ENCODE measurements around the gene MYLK.

Gene MYLK

GRCh38 chr3:123679712-123680386, 204.3 kb downstream of the MYLK start:
- DNase-seq: no peak

- DNase-seq: no peak
Observed at GRCh38 chr3:123678108-123678511, 206.0 kb downstream of the MYLK start.

- DNase-seq: no peak
Observed at GRCh38 chr3:123672429-123673146, 211.5 kb downstream of the MYLK start.

DNA sequence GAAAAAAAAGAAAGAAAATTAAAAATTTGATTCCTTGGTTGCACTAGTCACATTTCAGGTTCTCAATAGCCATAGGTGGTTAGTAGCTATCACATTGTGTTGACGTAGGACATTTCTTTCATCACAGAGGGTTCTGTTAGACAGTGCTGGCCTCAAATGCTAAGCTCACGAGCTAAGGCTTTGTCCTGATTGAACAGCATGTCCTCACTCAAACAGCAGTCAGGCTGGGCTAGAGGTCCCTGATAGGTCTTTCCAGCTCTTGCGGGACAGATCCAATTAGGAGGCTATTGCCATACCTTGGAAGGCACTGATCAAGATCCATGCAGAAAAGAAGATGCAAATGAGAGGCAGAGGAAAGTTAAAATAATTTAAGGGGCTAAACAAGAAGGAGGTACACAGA, 213.4 kb downstream of the MYLK start:
- DNase-seq: no peak

GRCh38 chr3:123668906-123669305, 215.2 kb downstream of the MYLK start:
- no peak for DNase-seq

DNA sequence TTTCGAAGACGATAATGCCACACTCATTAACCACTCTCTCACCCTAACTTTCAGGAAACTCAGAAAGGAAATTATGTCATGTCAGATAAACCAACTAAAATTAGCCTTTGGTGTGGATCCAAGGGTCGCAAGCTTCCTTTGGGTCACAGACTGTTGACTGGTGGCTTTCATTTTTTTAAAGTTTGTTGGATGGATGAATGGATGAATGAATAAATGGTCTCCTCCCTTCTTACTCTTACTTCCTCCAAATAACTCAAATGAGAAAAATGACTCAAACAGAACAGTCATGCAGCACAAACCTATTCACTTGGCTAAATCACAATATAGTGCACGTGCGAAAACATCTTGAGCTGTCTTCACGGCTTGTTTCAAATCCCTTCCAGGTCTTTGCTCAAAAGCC, 216.3 kb downstream of the MYLK start:
- no peak for DNase-seq

DNA sequence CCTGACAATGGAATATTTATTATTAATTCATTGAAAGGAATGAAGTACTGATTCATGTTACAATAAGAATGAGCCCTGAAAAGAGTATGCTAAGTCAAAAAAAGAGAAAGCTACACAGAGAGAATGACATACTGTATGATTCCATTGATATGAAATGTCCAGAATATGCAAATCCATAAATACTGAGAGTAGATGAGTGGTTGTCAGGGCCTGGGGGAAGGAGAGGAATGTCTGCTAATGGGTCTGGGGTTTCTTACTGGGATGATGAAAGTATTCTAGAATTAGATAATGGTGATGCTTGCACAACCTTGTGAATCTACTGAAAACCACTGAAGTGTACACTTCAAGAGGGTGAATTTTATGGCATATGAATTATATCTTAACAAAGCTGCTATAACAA, 219.4 kb downstream of the MYLK start:
- no peak for DNase-seq

GRCh38 chr3:123663977-123664376, 220.2 kb downstream of the MYLK start:
- no peak for DNase-seq

- DNase-seq: no peak
Observed at GRCh38 chr3:123661973-123662372, 222.2 kb downstream of the MYLK start.

GRCh38 chr3:123660900-123661299, 223.2 kb downstream of the MYLK start:
- DNase-seq: peak in 46 of 56 donors; percentile 21 to 85 (median 62)

GRCh38 chr3:123660141-123660675, 223.9 kb downstream of the MYLK start:
- DNase-seq: no peak

GRCh38 chr3:123658852-123659206, 225.3 kb downstream of the MYLK start:
- DNase-seq: peak in 19 of 56 donors; percentile 9 to 61 (median 33)

GRCh38 chr3:123658118-123658851, 225.8 kb downstream of the MYLK start:
- DNase-seq: peak in 22 of 56 donors; percentile 7 to 62 (median 32)

DNA sequence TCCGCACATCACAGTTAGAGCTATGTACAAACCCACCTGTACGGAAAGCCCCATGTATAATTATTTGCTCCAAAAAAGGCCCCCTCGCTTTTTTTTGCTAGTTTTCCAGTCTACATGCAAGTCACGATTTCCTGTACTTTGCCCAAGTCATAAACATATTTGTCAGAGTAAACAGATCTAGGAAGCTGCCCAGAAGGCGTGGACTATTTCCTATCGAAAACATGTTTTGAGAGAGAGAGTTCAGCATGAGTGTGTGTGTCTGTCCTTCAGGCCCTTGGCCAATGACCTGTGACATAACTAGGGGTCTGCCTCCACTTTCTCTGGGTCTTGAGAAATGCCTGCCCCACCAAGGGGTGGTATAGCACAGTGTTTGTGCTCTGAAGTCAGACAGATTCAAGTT, 226.6 kb downstream of the MYLK start:
- DNase-seq: no peak

GRCh38 chr3:123657111-123657510, 227.0 kb downstream of the MYLK start:
- DNase-seq: no peak

DNA sequence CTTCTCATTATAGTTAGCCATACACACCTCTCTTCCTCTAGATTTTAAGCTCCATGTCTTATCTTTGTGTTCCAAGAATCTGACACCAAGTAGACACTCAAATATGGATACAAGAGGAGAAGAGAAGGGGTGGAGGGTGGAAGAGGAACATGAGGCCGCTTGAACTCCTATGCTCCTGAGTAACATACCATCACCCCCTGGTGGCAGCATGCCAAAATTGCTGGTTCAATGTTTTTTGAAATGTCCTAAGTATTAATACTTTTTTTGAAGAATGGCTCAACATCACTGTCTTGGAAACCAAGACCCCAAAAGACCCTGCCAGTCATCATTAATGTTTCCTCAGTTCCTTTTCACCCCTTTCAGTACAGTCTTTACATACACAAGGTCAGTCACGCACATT, 227.4 kb downstream of the MYLK start:
- DNase-seq: no peak

- DNase-seq: no peak
Observed at GRCh38 chr3:123656274-123656673, 227.9 kb downstream of the MYLK start.

DNA sequence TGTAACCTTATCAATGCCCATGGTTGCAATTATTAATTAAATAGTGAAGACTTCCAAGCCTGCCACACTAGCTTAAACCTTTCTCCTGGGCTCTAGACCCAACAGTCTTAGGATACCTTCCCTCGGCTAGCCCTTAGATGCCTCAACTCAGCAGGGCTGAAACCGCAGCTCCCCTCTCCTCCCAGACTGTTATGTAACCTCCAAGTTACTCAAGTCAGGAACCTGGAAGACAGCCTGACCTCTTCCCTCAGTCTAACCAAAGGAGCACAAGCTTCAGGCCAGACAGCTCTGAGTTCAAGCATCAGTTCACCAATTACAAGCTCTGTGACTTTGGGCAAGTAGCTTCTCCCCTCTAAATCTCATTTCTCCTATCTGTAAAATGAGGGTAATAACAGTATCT, 228.7 kb downstream of the MYLK start:
- no peak for DNase-seq

GRCh38 chr3:123653221-123653682, 230.9 kb downstream of the MYLK start:
- peak in 42 of 56 donors; percentile 9 to 67 (median 28) for DNase-seq

DNA sequence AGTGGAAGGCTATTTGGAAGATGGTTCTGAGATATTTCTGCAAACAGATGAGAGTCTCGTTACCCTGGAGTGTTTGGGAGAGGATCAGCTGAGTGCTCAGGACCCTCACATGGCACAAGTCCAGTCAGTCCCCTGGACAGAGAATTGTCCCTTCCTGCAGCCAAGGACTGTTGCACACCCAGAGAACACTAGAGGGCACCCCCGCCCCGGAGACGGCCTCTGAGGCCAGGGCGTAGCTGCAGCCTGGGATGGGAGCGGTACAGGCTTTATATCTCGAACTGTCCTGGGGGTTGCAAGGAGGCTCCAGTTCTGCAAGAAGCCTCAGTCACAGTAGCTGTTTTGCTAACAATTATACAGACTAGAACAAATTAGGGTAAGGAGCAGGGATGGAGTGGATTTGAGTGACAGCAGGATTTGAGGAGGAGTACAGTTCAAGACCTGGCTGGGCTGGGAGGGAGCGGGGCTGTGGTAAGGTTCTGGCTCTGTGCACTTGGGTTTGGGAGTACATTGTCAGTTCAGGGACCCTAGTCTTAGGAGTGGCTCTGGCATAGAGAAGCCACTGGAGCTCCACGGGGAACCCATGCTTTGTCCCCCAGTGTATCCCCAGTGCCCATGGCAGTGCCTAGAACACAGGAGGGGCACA, 231.7 kb downstream of the MYLK start:
- peak in 51 of 56 donors; percentile 7 to 81 (median 57) for DNase-seq
